GM21737 (cell line): ENCODE measurements around the gene OR9A2.

ENCODE experiments used
- ATAC-seq: cut with Tn5 transposase; IDR thresholded peaks from one replicate; pipeline ENCODE4 v1.9.1; 2021; ENCODE audit warnings: mild to moderate bottlenecking, moderate library complexity; ENCODE audit not compliant: unreplicated experiment

The OR9A2 gene

DNA sequence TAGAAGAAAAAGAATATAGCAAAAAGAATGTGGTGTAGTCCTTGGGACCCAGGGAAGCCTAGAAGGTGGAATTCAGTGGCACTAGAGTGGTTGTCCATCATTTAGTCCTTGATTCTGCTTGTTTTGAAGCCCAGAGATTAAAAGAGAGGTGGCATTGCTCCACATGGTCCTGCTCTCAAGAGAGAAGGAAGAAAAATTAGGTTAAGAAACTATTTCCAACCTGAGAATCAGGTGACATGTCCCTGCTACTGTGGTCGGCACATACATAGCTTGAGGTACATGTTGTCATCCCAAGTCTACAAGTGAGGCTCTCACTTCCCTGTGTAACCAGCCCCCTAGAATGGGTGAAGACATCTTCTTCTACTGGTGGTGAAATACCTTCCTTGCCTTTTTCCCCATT is at the start of gene OR9A2:
Gene OR9A2, minus strand, starts transcription at position 101 of the 400 bp plus-strand sequence. Its CDS starts 0 bp downstream, at position 101.
- no peak for ATAC-seq

DNA sequence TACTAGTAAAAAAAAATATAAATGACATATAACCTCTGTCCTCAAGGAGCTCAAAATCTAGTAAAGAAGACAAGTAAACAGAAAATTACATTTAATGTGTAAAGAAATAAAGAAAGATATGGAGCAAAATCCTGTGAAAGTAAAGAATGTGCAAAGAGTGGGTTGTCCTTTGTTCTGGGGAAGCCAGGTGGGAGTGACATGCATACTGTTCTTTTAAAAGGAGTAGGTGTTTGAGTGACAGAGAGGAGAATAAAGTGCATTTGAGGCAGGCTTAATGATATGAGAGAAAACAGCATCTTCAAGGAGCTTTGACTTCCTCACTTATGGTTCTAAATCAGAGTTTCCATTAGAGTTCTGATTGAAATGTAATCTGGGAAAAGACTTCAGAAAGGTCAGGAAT is 47.2 kb upstream of the OR9A2 start:
- no peak for ATAC-seq

GRCh38 chr7:143073556-143073955 is 46.6 kb upstream of the OR9A2 start:
- ATAC-seq = no peak

- ATAC-seq = no peak
Measured at GRCh38 chr7:143069912-143070500, 43.1 kb upstream of the OR9A2 start.

GRCh38 chr7:143068446-143068845 is 41.5 kb upstream of the OR9A2 start:
- no peak for ATAC-seq

DNA sequence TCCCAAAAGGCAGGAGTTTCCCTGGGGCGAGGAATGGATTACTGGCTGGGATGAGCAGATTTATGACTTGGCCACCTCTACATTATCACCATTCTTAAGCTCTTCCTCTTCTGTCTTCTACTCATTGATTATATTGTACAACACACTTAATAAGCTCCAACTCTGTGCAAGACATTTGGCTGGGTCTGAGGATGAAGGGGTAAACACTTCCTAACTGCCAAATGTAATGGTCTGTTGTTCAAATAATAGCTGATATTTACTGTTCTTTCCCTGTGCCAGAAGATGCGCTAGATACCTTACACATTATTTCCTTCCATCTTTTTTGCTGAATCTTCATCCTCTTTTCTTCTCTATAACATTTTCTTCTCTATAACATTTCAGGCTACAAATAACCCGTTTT is 36.8 kb upstream of the OR9A2 start:
- no peak for ATAC-seq

- ATAC-seq = no peak
Measured at GRCh38 chr7:143055754-143056153, 28.8 kb upstream of the OR9A2 start.

DNA sequence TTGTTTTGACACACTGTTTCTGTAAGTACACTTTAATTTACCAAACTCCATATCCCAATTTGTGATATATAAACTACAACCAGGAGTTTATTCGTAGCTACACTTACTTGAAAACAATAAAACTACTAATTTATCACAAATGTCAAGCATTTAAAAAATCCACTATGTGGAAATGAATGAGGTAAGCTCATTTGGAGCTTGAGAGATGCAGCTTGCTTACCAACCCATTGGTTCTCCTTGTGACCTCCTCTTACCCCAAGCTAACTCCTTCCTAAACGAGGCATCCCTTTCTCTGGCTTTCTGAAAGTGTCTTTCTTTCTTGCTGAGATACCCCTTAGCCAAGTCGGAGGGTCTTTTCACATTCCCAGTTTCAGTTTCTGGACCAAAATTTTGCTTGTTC is 27.7 kb upstream of the OR9A2 start:
- no peak for ATAC-seq

DNA sequence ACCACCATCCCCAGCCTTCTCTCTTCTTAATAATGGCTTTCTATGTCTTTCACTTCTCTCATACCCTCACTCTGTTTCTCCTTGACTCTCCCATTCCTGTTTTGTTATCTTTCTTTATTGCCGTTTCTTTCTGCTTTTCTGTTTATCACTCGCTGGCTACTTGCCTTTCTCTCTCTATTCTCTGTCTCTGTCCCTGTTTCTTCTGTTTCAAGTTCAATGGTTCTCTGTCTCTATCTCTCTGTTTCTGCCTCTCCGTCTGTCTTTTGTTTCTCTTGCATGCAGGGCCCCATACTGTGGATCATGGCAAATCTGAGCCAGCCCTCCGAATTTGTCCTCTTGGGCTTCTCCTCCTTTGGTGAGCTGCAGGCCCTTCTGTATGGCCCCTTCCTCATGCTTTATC is 25.1 kb upstream of the OR9A2 start, which contains the start of gene OR6V1:
Gene OR6V1, plus strand, starts transcription at position 301 of the 400 bp plus-strand sequence. Its CDS starts 0 bp downstream, at position 301.
- no peak for ATAC-seq

- no peak for ATAC-seq
Measured at GRCh38 chr7:143050931-143051330, 24.0 kb upstream of the OR9A2 start.

DNA sequence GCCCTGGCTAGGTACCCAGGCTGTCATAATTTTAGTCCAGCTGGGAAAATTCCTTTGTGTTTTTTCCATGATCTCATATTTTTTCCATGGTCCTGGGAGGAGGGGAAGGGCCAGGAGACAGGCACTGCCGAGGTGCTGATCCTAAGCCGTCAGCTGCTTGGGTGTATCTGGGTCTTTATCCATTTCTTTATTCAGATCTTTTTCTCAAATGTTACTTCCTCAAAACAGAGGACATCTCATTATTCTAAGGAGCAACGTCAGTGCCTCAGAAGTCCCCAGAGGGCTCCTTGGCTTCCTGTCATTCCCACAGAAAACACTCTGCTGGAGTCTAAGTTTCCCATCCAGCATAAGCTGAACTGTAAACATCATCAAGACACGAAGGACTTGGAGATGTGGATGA is 22.4 kb upstream of the OR9A2 start:
- ATAC-seq = no peak

- no peak for ATAC-seq
Measured at GRCh38 chr7:143048827-143049226, 21.9 kb upstream of the OR9A2 start.

- ATAC-seq = no peak
Measured at GRCh38 chr7:143047326-143047725, 20.4 kb upstream of the OR9A2 start.

DNA sequence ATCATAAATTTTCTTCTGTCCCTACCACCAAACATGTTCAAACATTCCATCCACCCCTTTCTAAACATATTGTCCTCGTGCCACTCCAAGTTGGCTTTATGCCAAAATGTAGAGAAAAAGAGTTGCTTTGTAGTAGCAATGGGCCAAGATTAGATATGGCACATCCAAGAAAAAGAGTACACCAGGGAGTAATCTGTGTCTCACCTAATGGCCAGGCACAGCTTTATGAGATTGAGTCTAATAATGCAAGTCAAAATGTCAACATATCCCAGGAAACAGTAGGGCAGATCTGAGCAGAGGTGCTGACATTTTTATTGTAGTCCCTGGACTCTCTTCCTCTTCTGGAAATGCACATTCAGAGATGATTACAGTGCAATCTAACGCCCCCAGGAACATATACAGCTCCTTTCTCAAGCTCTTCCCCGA is 19.5 kb upstream of the OR9A2 start:
- ATAC-seq = no peak

- ATAC-seq = no peak
Measured at GRCh38 chr7:143043391-143043790, 16.5 kb upstream of the OR9A2 start.

DNA sequence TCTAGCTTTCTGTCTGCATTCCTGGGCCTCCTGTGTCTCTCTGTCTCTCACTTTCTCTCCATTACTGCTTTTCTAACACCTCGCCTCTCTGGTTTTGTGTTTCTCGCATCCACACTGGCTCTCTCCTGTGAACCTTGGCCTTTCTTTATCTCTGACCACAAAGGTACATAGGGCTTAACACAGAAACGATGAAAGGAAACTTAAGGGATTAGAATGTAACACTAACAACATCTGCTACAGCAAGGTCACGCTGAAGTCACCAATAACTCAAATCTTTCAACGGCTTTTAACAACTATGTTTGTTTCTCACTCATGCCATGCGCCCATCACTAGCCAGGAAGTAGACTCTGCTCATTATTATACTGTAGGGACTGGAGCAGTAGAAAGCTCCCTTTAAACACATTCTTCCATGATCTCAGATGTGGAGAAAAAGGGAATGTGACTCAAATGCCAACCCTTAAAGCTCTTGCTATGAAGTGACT is 15.9 kb upstream of the OR9A2 start:
- no peak for ATAC-seq

DNA sequence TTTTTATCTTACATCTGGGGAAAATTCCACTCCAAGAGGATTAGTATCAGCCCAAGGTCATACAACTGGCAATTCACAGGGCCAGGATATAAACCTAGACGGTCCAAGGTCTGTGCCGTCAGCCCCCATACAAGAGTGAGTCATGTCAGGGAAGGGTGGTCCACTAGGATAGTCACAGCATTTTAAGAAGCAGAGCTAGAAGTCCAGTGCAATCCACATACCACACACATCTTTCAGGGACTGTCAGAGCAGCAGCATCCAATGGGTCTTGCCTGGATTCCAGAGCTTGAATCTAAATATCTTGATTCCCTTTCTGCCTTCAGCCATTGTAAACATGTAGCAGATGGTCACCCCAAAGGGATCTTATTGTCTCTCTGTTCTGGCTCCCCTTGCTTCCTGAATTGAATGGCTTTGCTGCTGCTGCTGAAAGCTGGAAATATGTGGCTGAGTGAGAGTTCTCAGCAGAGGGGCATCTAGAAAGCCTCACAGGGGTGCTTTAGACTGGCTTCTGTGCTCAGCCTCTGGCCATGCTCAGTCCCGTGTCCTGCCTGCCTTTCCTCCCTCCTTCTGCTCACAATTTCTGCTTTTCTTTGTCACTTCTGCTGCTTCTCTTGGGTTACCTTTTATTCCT is 15.3 kb upstream of the OR9A2 start:
- ATAC-seq = no peak

DNA sequence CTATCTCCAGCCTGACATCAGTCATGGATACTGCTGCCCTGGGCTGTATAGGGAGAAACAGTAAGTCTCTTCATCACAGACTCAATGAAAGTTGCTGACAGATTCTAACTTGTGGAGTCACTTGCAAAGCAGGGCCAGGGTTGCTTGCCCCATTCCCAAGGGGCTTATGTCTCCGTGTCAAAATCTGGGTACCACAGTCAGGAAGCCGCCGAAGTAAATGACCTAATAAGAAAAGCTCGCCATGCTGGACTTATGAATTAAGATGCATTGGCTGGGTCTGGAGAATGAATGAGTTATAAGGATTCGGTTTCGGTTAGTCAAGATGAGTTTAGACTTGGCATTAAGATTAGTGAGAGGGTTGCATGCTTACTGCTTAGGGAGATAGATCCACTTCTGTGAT is 14.4 kb upstream of the OR9A2 start:
- ATAC-seq = no peak

- no peak for ATAC-seq
Measured at GRCh38 chr7:143040209-143040715, 13.3 kb upstream of the OR9A2 start.

DNA sequence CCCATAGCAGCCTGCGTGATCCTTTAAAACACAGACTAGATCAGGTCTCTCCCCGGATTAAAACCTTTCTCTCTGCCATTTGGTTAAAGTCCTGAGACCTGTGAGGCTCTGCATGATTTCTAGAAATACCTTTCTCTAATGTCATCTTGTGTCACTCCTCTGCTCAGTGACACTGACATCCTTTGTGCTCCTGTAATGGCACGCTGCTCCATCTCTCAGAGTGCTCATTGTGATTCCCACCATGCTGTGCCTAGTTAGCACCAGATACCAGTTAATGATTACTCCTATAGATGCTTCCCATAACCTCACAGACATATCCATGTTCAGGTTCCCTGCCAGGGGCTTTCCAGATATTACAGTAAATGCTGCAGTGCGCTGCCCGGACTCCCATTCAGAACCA is 11.7 kb upstream of the OR9A2 start:
- no peak for ATAC-seq

DNA sequence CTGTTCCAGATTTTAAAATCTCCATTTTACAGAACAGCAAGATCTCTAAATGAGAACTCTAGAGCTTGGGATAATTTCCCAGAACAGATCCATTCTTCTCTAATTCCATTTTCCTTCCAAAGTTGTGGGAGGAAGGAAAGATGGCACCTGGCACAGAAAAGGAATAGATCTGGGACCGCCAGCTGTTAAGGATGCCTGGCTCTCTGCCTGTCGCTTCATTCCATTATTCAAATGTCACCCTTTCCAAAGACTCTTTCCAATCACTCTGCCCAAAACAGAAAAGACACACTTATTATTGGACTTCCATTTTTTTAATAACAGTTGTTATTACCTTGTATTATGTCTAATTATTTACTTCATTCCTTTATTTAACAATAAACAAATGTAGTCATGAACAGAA is 751 bp upstream of the OR9A2 start:
- no peak for ATAC-seq

- ATAC-seq = no peak
Measured at GRCh38 chr7:143025371-143025770, 1.6 kb downstream of the OR9A2 start.
